Thyroid gland (tissue), 4 donors: ENCODE measurements around the gene PDCD2L.

ENCODE experiments used
- POLR2A ChIP-seq, 2 donors: fragments of 450-650 bp; IDR thresholded peaks; one replicate each; pipeline ENCODE4 v1.6.1; 2017; ENCODE audit warnings: antibody characterized with exemption in 2 of 2, mild to moderate bottlenecking in 2 of 2, moderate library complexity in 1 of 2
- TF ChIP-seq, protein P1 (sequence below), 6 experiments: fragments of 200-600 bp in 3 of 6; fragments of 450-650 bp in 3 of 6; sonication (generic) in 3 of 6; IDR thresholded peaks; one replicate each; pipeline ENCODE4 v1.5.1; 2016 to 2019; ENCODE audit warnings: antibody characterized with exemption in 6 of 6, mild to moderate bottlenecking in 2 of 6, inconsistent platforms in 1 of 6, moderate library complexity in 1 of 6

- TF ChIP-seq, protein P1, sequence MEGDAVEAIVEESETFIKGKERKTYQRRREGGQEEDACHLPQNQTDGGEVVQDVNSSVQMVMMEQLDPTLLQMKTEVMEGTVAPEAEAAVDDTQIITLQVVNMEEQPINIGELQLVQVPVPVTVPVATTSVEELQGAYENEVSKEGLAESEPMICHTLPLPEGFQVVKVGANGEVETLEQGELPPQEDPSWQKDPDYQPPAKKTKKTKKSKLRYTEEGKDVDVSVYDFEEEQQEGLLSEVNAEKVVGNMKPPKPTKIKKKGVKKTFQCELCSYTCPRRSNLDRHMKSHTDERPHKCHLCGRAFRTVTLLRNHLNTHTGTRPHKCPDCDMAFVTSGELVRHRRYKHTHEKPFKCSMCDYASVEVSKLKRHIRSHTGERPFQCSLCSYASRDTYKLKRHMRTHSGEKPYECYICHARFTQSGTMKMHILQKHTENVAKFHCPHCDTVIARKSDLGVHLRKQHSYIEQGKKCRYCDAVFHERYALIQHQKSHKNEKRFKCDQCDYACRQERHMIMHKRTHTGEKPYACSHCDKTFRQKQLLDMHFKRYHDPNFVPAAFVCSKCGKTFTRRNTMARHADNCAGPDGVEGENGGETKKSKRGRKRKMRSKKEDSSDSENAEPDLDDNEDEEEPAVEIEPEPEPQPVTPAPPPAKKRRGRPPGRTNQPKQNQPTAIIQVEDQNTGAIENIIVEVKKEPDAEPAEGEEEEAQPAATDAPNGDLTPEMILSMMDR (IDR thresholded peaks at IDR 0.05): no peak
- TF ChIP-seq POLR2A (IDR thresholded peaks at IDR 0.05): no peak
Observed at GRCh38 chr19:34431681-34432402, 27.6 kb downstream of the PDCD2L start.
